Measurements from ENCODE around the gene RMND1. TPM values are rescaled to one million over a fixed set of nuclear protein-coding genes. Genes with fewer than 3 reads are reported as not detected.

Gene RMND1
- total and polyA plus RNA-seq, 2 experiments from 2014 or later = 29.9 to 30.6 TPM

DNA sequence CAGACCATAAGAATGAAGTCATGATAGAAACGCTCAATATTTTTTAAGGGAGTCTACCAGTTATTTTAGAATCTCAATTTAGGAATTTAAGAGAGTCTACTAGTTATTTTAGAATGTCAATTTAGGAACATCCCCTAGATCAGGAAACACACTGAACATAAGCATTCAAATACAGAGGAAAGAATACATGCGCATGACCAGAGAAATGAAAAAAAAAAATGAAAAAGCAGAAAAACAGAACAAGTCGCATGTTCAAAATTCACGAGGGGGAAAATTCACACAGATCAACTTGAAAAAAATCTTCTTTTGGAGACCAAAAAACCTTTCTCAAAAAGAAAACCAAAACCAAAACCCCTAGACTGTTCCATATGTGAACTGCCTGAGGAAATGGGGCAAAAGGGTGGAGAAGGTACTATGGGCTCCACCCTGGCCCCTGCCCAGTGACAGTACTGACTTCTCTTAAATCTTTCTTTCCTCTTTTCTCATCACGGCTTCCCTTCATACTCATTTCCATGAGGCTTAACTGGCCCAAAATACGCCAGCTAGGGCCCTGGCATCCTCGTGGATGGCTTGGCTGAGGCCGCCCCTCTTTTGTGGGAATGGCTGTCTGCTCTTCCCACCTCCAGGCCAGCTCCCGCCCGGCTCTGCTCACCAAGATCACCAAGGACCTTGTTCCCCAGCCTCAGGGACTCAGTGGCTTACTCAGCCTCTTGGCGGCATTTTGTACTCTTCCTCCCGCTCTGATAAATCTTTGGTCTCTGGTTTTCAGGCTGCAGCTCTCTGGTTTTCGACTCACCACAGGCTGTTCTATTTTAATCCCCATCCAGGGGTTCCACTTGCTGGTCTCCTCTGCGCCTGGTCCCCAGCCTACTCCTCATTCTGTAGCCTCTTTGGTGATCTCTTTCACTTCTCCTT lies 71.7 kb downstream of the RMND1 start:
- Histone ChIP-seq H3F3A (ENCODE audit: insufficient read depth) (peaks cover 6% of the 10 kb centered on the region), H3K4me1 (ENCODE audit: insufficient read depth) (peaks cover 7% of the 10 kb centered on the region; the same call in 1 of the 2 replicates), H3K4me2 (ENCODE audit: unreplicated experiment) (peak overlapping the region; percentile 63), H3K4me3 (peak overlapping the region; percentile 57), H3K9ac (peak overlapping the region; percentile 64), H3K27ac (peak overlapping the region; percentile 62), H3K79me2 (ENCODE audit: insufficient read depth) (peaks cover 99% of the 10 kb centered on the region), H2AFZ (peak overlapping the region; percentile 80), H3K9me2 (ENCODE audit: insufficient read depth) (no peaks in the 10 kb centered on the region), H4K20me1 (ENCODE audit: insufficient read depth) (no peaks in the 10 kb centered on the region), H3K27me3 (replicated peaks; ENCODE audit: insufficient read depth) (no peaks in the 10 kb centered on the region), H3K9me3 (ENCODE audit: low read depth) (no peaks in the 10 kb centered on the region), H3K36me3 (ENCODE audit: low read depth) (no peaks in the 10 kb centered on the region)
- TF ChIP-seq EZH2phosphoT487 (IDR thresholded peaks at IDR 0.05; ENCODE audit: insufficient read depth, low read depth) = no peak
- no peak for TF ChIP-seq EZH2 (IDR thresholded peaks at IDR 0.05; ENCODE audit: insufficient read depth, poor library complexity, severe bottlenecking)
- in situ Hi-C loops (cut with MboI) = no loop called here
- DNase-seq = peak; percentile 57
- 54 to 58% methylated on average over 14 of the region's 14 CpGs for WGBS, 2 experiments (ENCODE audit: low coverage in 1 of 2, low lambda C conversion rate in 2 of 2, missing lambda C conversion rate in 2 of 2)

DNA sequence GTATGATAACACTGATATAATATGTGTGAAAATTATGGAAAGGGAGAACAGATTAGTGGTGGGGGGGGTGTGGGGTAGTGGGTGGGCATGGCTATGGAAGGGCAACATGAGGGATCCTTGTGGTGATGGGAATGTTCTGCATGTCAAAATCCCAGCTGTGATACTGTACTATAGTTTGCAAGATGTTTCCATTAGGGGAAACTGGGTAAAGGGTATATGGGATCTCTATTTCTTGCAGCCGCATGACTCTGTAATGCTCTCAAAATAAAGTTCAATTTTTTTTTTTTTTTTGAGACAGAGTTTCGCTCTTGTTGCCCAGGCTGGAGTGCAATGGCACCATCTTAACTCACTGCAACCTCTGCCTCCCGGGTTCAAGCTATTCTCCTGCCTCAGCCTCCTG lies 74.8 kb downstream of the RMND1 start:
- Histone ChIP-seq H4K20me1 (ENCODE audit: insufficient read depth) (no peaks in the 10 kb centered on the region), H3K27ac (no peak overlapping the region), H3K4me1 (ENCODE audit: insufficient read depth) (peaks cover 7% of the 10 kb centered on the region), H3K79me2 (ENCODE audit: insufficient read depth) (peaks cover 98% of the 10 kb centered on the region), H3K9ac (no peak overlapping the region), H3K27me3 (replicated peaks; ENCODE audit: insufficient read depth) (no peaks in the 10 kb centered on the region), H3K9me3 (ENCODE audit: low read depth) (no peaks in the 10 kb centered on the region), H2AFZ (no peak overlapping the region), H3K9me2 (ENCODE audit: insufficient read depth) (no peaks in the 10 kb centered on the region), H3K4me2 (ENCODE audit: unreplicated experiment) (no peak overlapping the region), H3F3A (ENCODE audit: insufficient read depth) (peaks cover 13% of the 10 kb centered on the region), H3K36me3 (ENCODE audit: low read depth) (no peaks in the 10 kb centered on the region), H3K4me3 (no peak overlapping the region)
- TF ChIP-seq EZH2phosphoT487 (IDR thresholded peaks at IDR 0.05; ENCODE audit: insufficient read depth, low read depth) (no peak), EZH2 (IDR thresholded peaks at IDR 0.05; ENCODE audit: insufficient read depth, poor library complexity, severe bottlenecking) (no peak)
- 74 to 76% methylated on average over 3 of the region's 3 CpGs for WGBS, 2 experiments (ENCODE audit: low coverage in 1 of 2, low lambda C conversion rate in 2 of 2, missing lambda C conversion rate in 2 of 2)
- no peak for DNase-seq
- in situ Hi-C loops (cut with MboI) = no loop called here

DNA sequence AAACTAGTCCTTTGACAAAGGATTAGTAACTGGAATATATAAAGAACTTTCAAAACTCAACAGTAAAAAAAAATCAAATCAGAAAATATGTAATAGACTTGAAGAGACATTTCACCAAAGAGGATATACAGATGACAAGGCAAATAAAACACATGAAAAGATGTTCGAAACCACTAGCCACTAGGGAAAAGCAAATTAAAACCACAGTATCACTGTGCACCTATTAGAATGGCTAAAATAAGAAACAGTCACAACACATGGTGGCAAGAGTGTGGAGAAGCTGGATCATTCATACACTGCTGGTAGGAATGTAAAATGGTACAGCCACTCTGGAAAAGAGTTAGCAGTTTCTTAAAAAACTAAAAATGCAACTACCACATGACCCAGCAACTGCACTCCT lies 75.5 kb downstream of the RMND1 start:
- no peaks in the 10 kb centered on the region for H3K27me3 ChIP-seq (replicated peaks; ENCODE audit: insufficient read depth)
- TF ChIP-seq EZH2 (IDR thresholded peaks at IDR 0.05; ENCODE audit: insufficient read depth, poor library complexity, severe bottlenecking) (no peak), EZH2phosphoT487 (IDR thresholded peaks at IDR 0.05; ENCODE audit: insufficient read depth, low read depth) (no peak)
- peaks cover 98% of the 10 kb centered on the region for H3K79me2 ChIP-seq (ENCODE audit: insufficient read depth)
- no peak overlapping the region for H3K4me2 ChIP-seq (ENCODE audit: unreplicated experiment)
- in situ Hi-C loops (cut with MboI) = no loop called here
- DNase-seq = no peak
- H3K27ac ChIP-seq = no peak overlapping the region
- H3K9ac ChIP-seq = no peak overlapping the region
- H3K9me2 ChIP-seq (ENCODE audit: insufficient read depth) = no peaks in the 10 kb centered on the region
- no peaks in the 10 kb centered on the region for H4K20me1 ChIP-seq (ENCODE audit: insufficient read depth)
- H3F3A ChIP-seq (ENCODE audit: insufficient read depth) = peaks cover 13% of the 10 kb centered on the region
- 76 to 92% methylated on average over 1 of the region's 1 CpG for WGBS, 2 experiments (ENCODE audit: low coverage in 1 of 2, low lambda C conversion rate in 2 of 2, missing lambda C conversion rate in 2 of 2)
- H3K4me3 ChIP-seq = no peak overlapping the region
- H3K36me3 ChIP-seq (ENCODE audit: low read depth) = no peaks in the 10 kb centered on the region
- no peak overlapping the region for H2AFZ ChIP-seq
- no peaks in the 10 kb centered on the region for H3K9me3 ChIP-seq (ENCODE audit: low read depth)
- peaks cover 7% of the 10 kb centered on the region for H3K4me1 ChIP-seq (ENCODE audit: insufficient read depth)

DNA sequence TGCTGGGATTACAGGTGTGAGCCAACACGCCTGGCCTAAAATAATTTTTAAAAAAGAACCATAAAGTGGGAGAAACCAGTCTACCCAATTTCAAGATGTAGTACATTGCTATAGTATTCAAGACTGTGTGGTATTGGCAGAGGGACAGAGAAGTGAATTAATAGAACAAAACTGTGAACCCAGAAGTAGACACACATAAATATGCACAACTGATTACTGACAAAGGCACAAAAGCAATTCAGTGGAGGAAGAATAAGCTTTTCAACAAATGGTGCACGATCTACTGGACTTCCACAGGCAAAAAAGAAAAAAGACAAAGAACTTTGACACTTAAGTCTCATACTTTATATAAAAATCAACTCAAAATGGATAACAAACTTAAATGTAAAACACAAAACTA lies 76.1 kb downstream of the RMND1 start:
- no peaks in the 10 kb centered on the region for H4K20me1 ChIP-seq (ENCODE audit: insufficient read depth)
- 97 to 98% methylated on average over 2 of the region's 2 CpGs for WGBS, 2 experiments (ENCODE audit: low coverage in 1 of 2, low lambda C conversion rate in 2 of 2, missing lambda C conversion rate in 2 of 2)
- peaks cover 99% of the 10 kb centered on the region for H3K79me2 ChIP-seq (ENCODE audit: insufficient read depth)
- H3K4me3 ChIP-seq = no peak overlapping the region
- DNase-seq = no peak
- no peaks in the 10 kb centered on the region for H3K9me3 ChIP-seq (ENCODE audit: low read depth)
- H2AFZ ChIP-seq = no peak overlapping the region
- peaks cover 13% of the 10 kb centered on the region for H3F3A ChIP-seq (ENCODE audit: insufficient read depth)
- in situ Hi-C loops (cut with MboI) = no loop called here
- no peak overlapping the region for H3K9ac ChIP-seq
- no peak overlapping the region for H3K27ac ChIP-seq
- no peak overlapping the region for H3K4me2 ChIP-seq (ENCODE audit: unreplicated experiment)
- TF ChIP-seq EZH2 (IDR thresholded peaks at IDR 0.05; ENCODE audit: insufficient read depth, poor library complexity, severe bottlenecking) = no peak
- peaks cover 7% of the 10 kb centered on the region for H3K4me1 ChIP-seq (ENCODE audit: insufficient read depth)
- H3K9me2 ChIP-seq (ENCODE audit: insufficient read depth) = no peaks in the 10 kb centered on the region
- H3K27me3 ChIP-seq (replicated peaks; ENCODE audit: insufficient read depth) = no peaks in the 10 kb centered on the region
- no peaks in the 10 kb centered on the region for H3K36me3 ChIP-seq (ENCODE audit: low read depth)
